Loucy (cell line): ENCODE measurements around the gene NCMAP.

Experiments
- H2AFZ ChIP-seq: fragments of 200-600 bp; sonication (generic); 2 replicates; pipeline ENCODE4 v1.6.0; 2016; ENCODE audit warnings: antibody characterized with exemption, mild to moderate bottlenecking, low read length, moderate library complexity
- H3F3A ChIP-seq: fragments of 200-600 bp; 2 replicates; pipeline ENCODE4 v1.6.0; 2016; ENCODE audit warnings: antibody characterized with exemption, low read depth, mild to moderate bottlenecking
- H3K27me3 ChIP-seq: fragments of 200-600 bp; sonication (generic); 2 replicates; pipeline ENCODE4 v1.6.1; 2014; ENCODE audit warnings: low read length, mild to moderate bottlenecking; ENCODE audit not compliant: insufficient read depth, poor library complexity, severe bottlenecking
- H3K36me3 ChIP-seq: fragments of 200-600 bp; sonication (generic); 2 replicates; pipeline ENCODE4 v1.6.1; 2016; ENCODE audit warnings: low read length; ENCODE audit not compliant: insufficient read depth
- H3K4me1 ChIP-seq: fragments of 200-600 bp; sonication (generic); 2 replicates; pipeline ENCODE4 v1.5.1; 2014; ENCODE audit warnings: low read length, mild to moderate bottlenecking; ENCODE audit not compliant: insufficient read depth, poor library complexity, severe bottlenecking
- H3K4me2 ChIP-seq: fragments of 200-600 bp; sonication (generic); 2 replicates; pipeline ENCODE4 v1.6.0; 2014; ENCODE audit warnings: antibody characterized with exemption, low read length, low read depth, mild to moderate bottlenecking; ENCODE audit not compliant: poor library complexity, severe bottlenecking
- H3K4me3 ChIP-seq: fragments of 200-600 bp; sonication (generic); 2 replicates; pipeline ENCODE4 v1.5.1; 2014; ENCODE audit warnings: low read length, mild to moderate bottlenecking, mixed read lengths; ENCODE audit not compliant: poor library complexity, severe bottlenecking
- H3K79me2 ChIP-seq: fragments of 200-600 bp; sonication (generic); 2 replicates; pipeline ENCODE4 v1.6.1; 2014; ENCODE audit warnings: low read length; ENCODE audit not compliant: insufficient read depth
- H3K9ac ChIP-seq: fragments of 200-600 bp; sonication (generic); 2 replicates; pipeline ENCODE4 v1.6.0; 2014; ENCODE audit warnings: mild to moderate bottlenecking, low read depth, low read length, moderate library complexity; ENCODE audit not compliant: poor library complexity, severe bottlenecking
- H3K9me2 ChIP-seq: fragments of 200-600 bp; sonication (generic); replicated peaks from 2 replicates; pipeline ENCODE4 v1.6.1; 2016; ENCODE audit warnings: low read depth, low read length, mixed read lengths
- H3K9me3 ChIP-seq: fragments of 200-600 bp; sonication (generic); 2 replicates; pipeline ENCODE4 v1.6.1; 2014; ENCODE audit warnings: mild to moderate bottlenecking, antibody characterized with exemption, low read length, low read depth; ENCODE audit not compliant: insufficient read depth
- H4K20me1 ChIP-seq: fragments of 200-600 bp; sonication (generic); 2 replicates; pipeline ENCODE4 v1.6.0; 2014; ENCODE audit warnings: antibody characterized with exemption, low read length, mild to moderate bottlenecking; ENCODE audit not compliant: insufficient read depth, poor library complexity, severe bottlenecking
- EZH2phosphoT487 ChIP-seq: fragments of 200-600 bp; IDR thresholded peaks from 2 replicates; pipeline ENCODE4 v1.6.1; 2018; ENCODE audit warnings: antibody characterized with exemption, mild to moderate bottlenecking, moderate library complexity, borderline replicate concordance
- TF ChIP-seq, protein P1 (sequence below): fragments of 200-600 bp; sonication (generic); conservative IDR thresholded peaks from 2 replicates; pipeline ENCODE4 v1.5.1; 2014; ENCODE audit warnings: mild to moderate bottlenecking, antibody characterized with exemption, low read length

Gene NCMAP

DNA sequence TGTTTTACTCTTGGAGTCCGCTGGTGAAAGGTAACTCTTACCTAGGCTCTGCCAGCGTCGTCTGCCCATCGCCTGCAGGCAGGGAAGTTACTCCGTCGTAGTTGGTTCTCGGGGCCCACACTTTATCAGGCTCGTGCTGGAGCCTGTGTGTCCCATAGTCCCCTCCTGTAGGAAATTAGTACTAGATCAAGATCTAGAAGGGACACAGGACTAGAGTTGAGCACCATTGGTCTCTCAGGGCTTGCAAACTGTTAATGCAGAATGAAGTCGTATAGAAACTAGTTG is 88.2 kb downstream of the NCMAP start:
- Histone ChIP-seq H3F3A (no peaks in the 10 kb centered on the region), H4K20me1 (peaks cover 53% of the 10 kb centered on the region), H3K9ac (peak overlapping the region; percentile 99), H3K36me3 (peaks cover 35% of the 10 kb centered on the region), H3K4me3 (peak overlapping the region; percentile 99), H3K27me3 (peaks cover 4% of the 10 kb centered on the region), H3K4me2 (peak overlapping the region; percentile 94), H3K79me2 (peaks cover 67% of the 10 kb centered on the region), H3K9me3 (no peaks in the 10 kb centered on the region), H3K4me1 (peaks cover 42% of the 10 kb centered on the region), H2AFZ (no peak overlapping the region), H3K9me2 (no peaks in the 10 kb centered on the region)
- TF ChIP-seq, protein P1, sequence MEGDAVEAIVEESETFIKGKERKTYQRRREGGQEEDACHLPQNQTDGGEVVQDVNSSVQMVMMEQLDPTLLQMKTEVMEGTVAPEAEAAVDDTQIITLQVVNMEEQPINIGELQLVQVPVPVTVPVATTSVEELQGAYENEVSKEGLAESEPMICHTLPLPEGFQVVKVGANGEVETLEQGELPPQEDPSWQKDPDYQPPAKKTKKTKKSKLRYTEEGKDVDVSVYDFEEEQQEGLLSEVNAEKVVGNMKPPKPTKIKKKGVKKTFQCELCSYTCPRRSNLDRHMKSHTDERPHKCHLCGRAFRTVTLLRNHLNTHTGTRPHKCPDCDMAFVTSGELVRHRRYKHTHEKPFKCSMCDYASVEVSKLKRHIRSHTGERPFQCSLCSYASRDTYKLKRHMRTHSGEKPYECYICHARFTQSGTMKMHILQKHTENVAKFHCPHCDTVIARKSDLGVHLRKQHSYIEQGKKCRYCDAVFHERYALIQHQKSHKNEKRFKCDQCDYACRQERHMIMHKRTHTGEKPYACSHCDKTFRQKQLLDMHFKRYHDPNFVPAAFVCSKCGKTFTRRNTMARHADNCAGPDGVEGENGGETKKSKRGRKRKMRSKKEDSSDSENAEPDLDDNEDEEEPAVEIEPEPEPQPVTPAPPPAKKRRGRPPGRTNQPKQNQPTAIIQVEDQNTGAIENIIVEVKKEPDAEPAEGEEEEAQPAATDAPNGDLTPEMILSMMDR, result no peak
- TF ChIP-seq EZH2phosphoT487, result no peak

DNA sequence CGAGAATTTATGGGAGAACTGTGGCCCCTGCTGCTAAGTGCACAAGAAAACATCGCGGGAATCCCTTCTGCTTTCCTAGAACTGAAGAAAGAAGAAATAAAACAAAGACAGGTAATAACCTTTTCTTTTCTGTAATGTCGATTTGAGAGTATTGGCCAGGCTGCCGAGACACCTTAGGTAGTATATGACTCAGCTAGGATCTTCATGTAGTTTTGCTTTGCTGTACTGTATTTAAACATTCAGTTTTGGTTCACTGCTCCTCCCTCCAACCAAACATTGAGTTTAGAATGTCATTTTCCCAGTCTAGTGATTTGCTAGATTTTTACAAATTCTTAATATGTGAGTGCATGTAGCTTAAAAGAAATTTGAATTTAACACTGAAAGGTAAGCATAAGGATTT is 93.0 kb downstream of the NCMAP start:
- peaks cover 80% of the 10 kb centered on the region for H3K36me3 ChIP-seq
- H2AFZ ChIP-seq, result no peak overlapping the region
- H3F3A ChIP-seq, result no peaks in the 10 kb centered on the region
- peaks cover 89% of the 10 kb centered on the region for H3K79me2 ChIP-seq
- no peak overlapping the region for H3K4me2 ChIP-seq
- no peak for TF ChIP-seq EZH2phosphoT487
- TF ChIP-seq, protein P1, result no peak
- no peak overlapping the region for H3K9ac ChIP-seq
- H3K9me3 ChIP-seq, result no peaks in the 10 kb centered on the region
- peaks cover 34% of the 10 kb centered on the region for H3K4me1 ChIP-seq
- H3K9me2 ChIP-seq, result no peaks in the 10 kb centered on the region
- H3K4me3 ChIP-seq, result no peak overlapping the region
- peaks cover 81% of the 10 kb centered on the region for H4K20me1 ChIP-seq
- H3K27me3 ChIP-seq, result no peaks in the 10 kb centered on the region

DNA sequence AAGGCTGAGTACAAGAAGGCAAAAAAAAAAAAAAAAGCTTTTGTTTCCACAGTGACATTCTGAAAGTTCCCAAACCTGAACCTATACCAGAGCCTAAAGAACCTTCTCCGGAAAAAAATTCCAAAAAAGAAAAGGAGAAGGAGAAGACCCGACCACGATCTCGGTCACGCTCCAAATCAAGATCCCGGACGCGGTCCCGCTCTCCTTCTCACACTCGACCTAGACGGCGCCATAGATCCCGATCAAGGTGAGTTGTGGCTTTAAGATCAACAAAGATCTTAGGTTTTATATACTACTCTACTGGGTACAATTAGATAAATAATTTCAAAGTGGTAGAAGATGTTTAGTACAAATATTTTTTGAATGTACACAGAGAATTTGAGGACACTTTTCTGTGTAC is 96.5 kb downstream of the NCMAP start:
- Histone ChIP-seq H3K9me2 (no peaks in the 10 kb centered on the region), H3K79me2 (peaks cover 87% of the 10 kb centered on the region), H3K9me3 (no peaks in the 10 kb centered on the region), H3K9ac (no peak overlapping the region), H3K36me3 (peaks cover 96% of the 10 kb centered on the region), H3K4me3 (no peak overlapping the region), H3K27me3 (no peaks in the 10 kb centered on the region), H3K4me2 (no peak overlapping the region), H3K4me1 (peaks cover 15% of the 10 kb centered on the region), H2AFZ (no peak overlapping the region), H3F3A (no peaks in the 10 kb centered on the region), H4K20me1 (peaks cover 75% of the 10 kb centered on the region)
- TF ChIP-seq, protein P1, result no peak
- no peak for TF ChIP-seq EZH2phosphoT487
